DOHH2 (cell line): ENCODE measurements around the gene CHFR.

Source experiments
- EZH2phosphoT487 ChIP-seq: fragments of 200-600 bp; sonication (generic); IDR thresholded peaks from 2 replicates; pipeline ENCODE4 v1.6.1; 2017; ENCODE audit warnings: borderline replicate concordance, mild to moderate bottlenecking, antibody characterized with exemption, low read length, moderate library complexity, mixed read lengths
- TF ChIP-seq, protein P1 (sequence below): fragments of 200-600 bp; sonication (generic); IDR thresholded peaks from one replicate; pipeline ENCODE4 v1.5.1; 2014; ENCODE audit warnings: antibody characterized with exemption, mild to moderate bottlenecking, low read depth, low read length; ENCODE audit not compliant: poor library complexity, severe bottlenecking

DNA sequence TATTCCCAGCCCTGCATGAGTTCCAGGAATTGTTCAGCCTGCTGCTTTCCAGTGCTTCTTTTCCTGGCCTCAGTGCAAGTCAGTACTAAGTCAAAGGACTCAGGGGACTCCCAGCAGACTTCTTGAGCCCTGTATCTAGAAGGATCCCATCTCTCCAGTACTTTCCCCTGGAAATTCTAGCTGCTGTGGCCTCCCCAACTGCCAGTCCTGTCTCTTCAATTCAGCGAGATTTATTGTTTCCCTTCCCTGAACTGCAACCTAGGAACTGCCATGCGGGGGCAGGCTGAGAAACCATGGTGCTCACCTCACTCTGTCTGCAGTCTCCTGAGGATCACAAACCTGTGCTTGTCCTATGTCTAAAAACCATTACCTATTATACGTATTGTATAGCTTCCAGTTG, 37.0 kb upstream of the CHFR start:
- TF ChIP-seq, protein P1, sequence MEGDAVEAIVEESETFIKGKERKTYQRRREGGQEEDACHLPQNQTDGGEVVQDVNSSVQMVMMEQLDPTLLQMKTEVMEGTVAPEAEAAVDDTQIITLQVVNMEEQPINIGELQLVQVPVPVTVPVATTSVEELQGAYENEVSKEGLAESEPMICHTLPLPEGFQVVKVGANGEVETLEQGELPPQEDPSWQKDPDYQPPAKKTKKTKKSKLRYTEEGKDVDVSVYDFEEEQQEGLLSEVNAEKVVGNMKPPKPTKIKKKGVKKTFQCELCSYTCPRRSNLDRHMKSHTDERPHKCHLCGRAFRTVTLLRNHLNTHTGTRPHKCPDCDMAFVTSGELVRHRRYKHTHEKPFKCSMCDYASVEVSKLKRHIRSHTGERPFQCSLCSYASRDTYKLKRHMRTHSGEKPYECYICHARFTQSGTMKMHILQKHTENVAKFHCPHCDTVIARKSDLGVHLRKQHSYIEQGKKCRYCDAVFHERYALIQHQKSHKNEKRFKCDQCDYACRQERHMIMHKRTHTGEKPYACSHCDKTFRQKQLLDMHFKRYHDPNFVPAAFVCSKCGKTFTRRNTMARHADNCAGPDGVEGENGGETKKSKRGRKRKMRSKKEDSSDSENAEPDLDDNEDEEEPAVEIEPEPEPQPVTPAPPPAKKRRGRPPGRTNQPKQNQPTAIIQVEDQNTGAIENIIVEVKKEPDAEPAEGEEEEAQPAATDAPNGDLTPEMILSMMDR = no peak
- no peak for TF ChIP-seq EZH2phosphoT487
